Stimulated activated naive B cell treated with anti-CD40 and anti-IgM and Interleukin-4, amounts not matched to agents 10 μg/mL and 1 μg/mL and 100 μg/mL, for 72 hours (primary cell): ENCODE data around the gene TAB3.

Source experiments
- ATAC-seq, 2 donors: fragments of 150-1000 bp; cut with Tn5 transposase; replicated peaks; 2 replicates each; pipeline ENCODE4 v1.10.0; 2021; ENCODE audit warnings: moderate library complexity in 1 of 2
- DNase-seq: peaks from one replicate; pipeline ENCODE4 v3.0.0; 2021
- H3K27ac Mint-ChIP-seq: one replicate; pipeline ENCODE4 v1.8.0; 2022; ENCODE audit warnings: mild to moderate bottlenecking, mixed read lengths
- H3K27me3 Mint-ChIP-seq, 2 donors: one replicate each; pipeline ENCODE4 v1.8.0; 2022; ENCODE audit warnings: mixed read lengths in 2 of 2
- H3K36me3 Mint-ChIP-seq, 2 donors: one replicate each; pipeline ENCODE4 v1.8.0; 2022; ENCODE audit warnings: mixed read lengths in 2 of 2, mild to moderate bottlenecking in 1 of 2
- H3K4me1 Mint-ChIP-seq, 2 donors: one replicate each; pipeline ENCODE4 v1.8.0; 2022; ENCODE audit warnings: mixed read lengths in 2 of 2, mild to moderate bottlenecking in 1 of 2
- H3K4me3 Mint-ChIP-seq, 2 donors: one replicate each; pipeline ENCODE4 v1.8.0; 2022; ENCODE audit warnings: mild to moderate bottlenecking in 2 of 2, mixed read lengths in 2 of 2, moderate library complexity in 1 of 2
- H3K9me3 Mint-ChIP-seq, 2 donors: one replicate each; pipeline ENCODE4 v1.8.0; 2022; ENCODE audit warnings: mixed read lengths in 2 of 2, mild to moderate bottlenecking in 1 of 2

TAB3 gene

DNA sequence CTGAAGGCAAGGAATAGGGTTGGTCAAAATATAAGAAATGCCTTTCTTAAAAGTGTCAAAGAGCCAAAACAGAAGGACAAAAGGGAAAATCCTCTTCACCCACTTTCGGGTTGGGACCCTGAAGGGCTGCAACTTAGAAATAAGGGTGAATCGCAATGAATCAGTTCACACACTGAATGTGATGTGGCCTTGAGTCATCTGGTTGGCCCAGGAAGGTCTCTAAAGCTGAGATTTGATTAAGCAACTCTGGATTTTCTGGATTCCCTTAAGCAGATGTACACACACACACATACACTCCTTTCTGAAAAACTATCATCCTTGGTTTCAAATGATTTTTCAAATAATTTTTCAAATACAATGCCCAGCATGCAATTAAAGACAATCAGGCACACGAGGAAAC lies 13.1 kb downstream of the TAB3 start:
- peaks cover 0 to 5% of the 10 kb centered on the region in 2 donors for H3K27me3 Mint-ChIP-seq
- H3K9me3 Mint-ChIP-seq = no peaks in the 10 kb centered on the region
- peaks cover 0 to 14% of the 10 kb centered on the region in 2 donors for H3K4me1 Mint-ChIP-seq
- no peak overlapping the region for H3K4me3 Mint-ChIP-seq
- no peak overlapping the region for H3K27ac Mint-ChIP-seq
- no peak for ATAC-seq
- no peak for DNase-seq
- no peaks in the 10 kb centered on the region for H3K36me3 Mint-ChIP-seq

DNA sequence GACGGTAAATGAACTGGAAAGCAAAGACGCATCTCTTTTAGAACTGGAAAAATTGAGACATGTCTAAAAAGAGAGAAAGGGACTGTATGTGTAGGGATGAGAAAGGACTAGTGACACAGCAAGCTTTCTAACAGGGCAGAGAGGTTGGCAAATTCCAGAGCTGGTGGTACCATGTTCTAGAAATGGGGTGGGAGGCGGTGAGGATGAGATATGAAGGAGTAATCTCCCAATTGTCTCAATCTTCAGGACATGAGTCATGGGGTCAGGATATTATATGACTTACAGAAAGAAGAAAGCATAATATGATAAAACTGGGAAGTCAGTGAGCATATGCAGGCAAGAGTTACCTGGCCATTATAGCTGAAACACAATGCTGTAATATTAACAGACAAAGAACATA lies 14.2 kb downstream of the TAB3 start:
- Mint-ChIP-seq H3K27ac (no peak overlapping the region), H3K4me1 (peaks cover 0 to 7% of the 10 kb centered on the region in 2 donors), H3K36me3 (peaks cover 0 to 1% of the 10 kb centered on the region in 2 donors), H3K9me3 (no peaks in the 10 kb centered on the region), H3K27me3 (peaks cover 0 to 5% of the 10 kb centered on the region in 2 donors), H3K4me3 (no peak overlapping the region)
- ATAC-seq (no peak), DNase-seq (no peak)

DNA sequence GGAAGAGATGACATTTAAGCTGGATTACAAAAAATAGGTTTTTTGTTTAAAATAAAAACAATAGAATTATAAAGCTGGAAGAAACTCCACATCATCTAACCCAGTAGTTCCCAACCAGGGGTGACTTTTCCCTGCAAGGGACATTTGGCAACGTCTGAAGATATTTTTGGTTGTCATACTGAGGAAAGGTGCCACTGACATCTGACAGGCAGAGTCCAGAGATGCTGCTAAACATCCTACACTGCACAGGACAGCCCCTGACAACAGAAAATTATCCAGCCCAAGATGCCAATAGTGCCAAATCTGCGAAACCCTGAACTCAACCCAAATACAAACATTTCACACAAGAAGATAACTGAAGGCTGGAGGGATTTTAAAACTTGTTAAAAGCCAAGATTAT lies 18.5 kb downstream of the TAB3 start:
- ATAC-seq (no peak), DNase-seq (no peak)
- peaks cover 0 to 5% of the 10 kb centered on the region in 2 donors for H3K27me3 Mint-ChIP-seq
- H3K9me3 Mint-ChIP-seq = no peaks in the 10 kb centered on the region
- peaks cover 0 to 8% of the 10 kb centered on the region in 2 donors for H3K4me1 Mint-ChIP-seq
- peaks cover 3 to 4% of the 10 kb centered on the region in 2 donors for H3K36me3 Mint-ChIP-seq
- H3K4me3 Mint-ChIP-seq = no peak overlapping the region
- no peak overlapping the region for H3K27ac Mint-ChIP-seq

GRCh38 chrX:30865612-30866011 lies 23.4 kb downstream of the TAB3 start:
- Mint-ChIP-seq H3K4me3 (no peak overlapping the region), H3K36me3 (peaks cover 3 to 7% of the 10 kb centered on the region in 2 donors), H3K27ac (no peak overlapping the region), H3K9me3 (no peaks in the 10 kb centered on the region), H3K27me3 (no peaks in the 10 kb centered on the region), H3K4me1 (peaks cover 4 to 6% of the 10 kb centered on the region in 2 donors)
- DNase-seq (no peak), ATAC-seq (no peak)

DNA sequence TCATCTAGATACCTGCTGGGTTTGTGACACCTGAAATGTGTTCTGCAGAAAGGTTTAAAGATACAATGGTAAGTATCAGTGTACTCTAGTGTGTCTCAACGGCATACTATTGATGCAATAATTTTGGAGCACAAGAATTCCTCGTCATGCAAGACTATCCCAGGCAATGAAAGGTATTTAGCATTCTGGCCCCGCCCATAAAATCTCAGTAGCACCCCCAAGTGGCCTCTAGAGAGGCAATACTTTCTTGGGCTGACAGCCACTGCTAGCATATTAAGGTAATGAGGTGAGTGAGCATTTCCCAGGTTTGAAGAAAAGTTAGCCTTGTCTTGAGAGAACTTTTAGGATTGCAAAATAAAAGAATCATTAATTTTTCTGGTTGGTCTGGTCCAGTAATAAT lies 24.0 kb downstream of the TAB3 start:
- peaks cover 5 to 7% of the 10 kb centered on the region in 2 donors for H3K36me3 Mint-ChIP-seq
- DNase-seq (no peak), ATAC-seq (no peak)
- no peaks in the 10 kb centered on the region for H3K27me3 Mint-ChIP-seq
- no peak overlapping the region for H3K27ac Mint-ChIP-seq
- H3K4me1 Mint-ChIP-seq = peaks cover 4 to 6% of the 10 kb centered on the region in 2 donors
- H3K4me3 Mint-ChIP-seq = no peak overlapping the region
- H3K9me3 Mint-ChIP-seq = no peaks in the 10 kb centered on the region

- H3K27me3 Mint-ChIP-seq = no peaks in the 10 kb centered on the region
- H3K4me3 Mint-ChIP-seq = no peak overlapping the region
- ATAC-seq (peak; percentile 65 to 68), DNase-seq (no peak)
- peaks cover 10 to 13% of the 10 kb centered on the region in 2 donors for H3K36me3 Mint-ChIP-seq
- peaks cover 4 to 6% of the 10 kb centered on the region in 2 donors for H3K4me1 Mint-ChIP-seq
- H3K9me3 Mint-ChIP-seq = no peaks in the 10 kb centered on the region
- no peak overlapping the region for H3K27ac Mint-ChIP-seq
These were observed 24.7 kb downstream of the TAB3 start for GRCh38 chrX:30864383-30864785.

DNA sequence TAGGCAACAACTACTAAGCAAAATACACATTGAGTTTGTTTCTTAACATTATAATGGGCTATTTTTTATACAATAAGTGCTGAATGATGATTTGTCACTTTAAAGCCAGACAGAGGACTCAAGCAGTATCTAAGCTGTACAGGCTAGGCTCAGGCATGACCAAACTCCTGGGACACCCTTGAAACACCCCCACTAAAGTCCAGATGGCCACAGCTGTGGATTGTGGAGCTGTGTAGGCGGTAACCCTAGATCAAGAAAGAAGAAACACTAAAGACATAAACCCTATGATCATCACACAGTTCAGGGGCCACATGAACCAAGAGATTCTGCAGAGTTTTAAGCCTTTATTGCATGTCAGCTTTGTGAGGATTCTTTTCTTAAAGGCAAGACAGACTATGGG lies 25.1 kb downstream of the TAB3 start:
- Mint-ChIP-seq H3K27me3 (no peaks in the 10 kb centered on the region), H3K36me3 (peaks cover 10 to 17% of the 10 kb centered on the region in 2 donors), H3K9me3 (no peaks in the 10 kb centered on the region), H3K27ac (peak overlapping the region; percentile 31), H3K4me1 (peaks cover 4 to 6% of the 10 kb centered on the region in 2 donors), H3K4me3 (no peak overlapping the region)
- ATAC-seq (peak in 1 of 2 donors; percentile 6), DNase-seq (no peak)

GRCh38 chrX:30858098-30858497 lies 31.0 kb downstream of the TAB3 start:
- Mint-ChIP-seq H3K4me3 (no peak overlapping the region), H3K9me3 (no peaks in the 10 kb centered on the region), H3K36me3 (peaks cover 19 to 29% of the 10 kb centered on the region in 2 donors), H3K27ac (no peak overlapping the region), H3K4me1 (no peaks in the 10 kb centered on the region), H3K27me3 (no peaks in the 10 kb centered on the region)
- no peak for DNase-seq
- ATAC-seq = no peak

- ATAC-seq = peak; percentile 64 to 65
These were observed 37.6 kb downstream of the TAB3 start for GRCh38 chrX:30851449-30851848.

GRCh38 chrX:30835373-30835772 lies 53.7 kb downstream of the TAB3 start:
- no peaks in the 10 kb centered on the region for H3K4me1 Mint-ChIP-seq
- no peak for DNase-seq
- H3K9me3 Mint-ChIP-seq = no peaks in the 10 kb centered on the region

More at GRCh38 chrX:30851449-30851848, 37.6 kb downstream of the TAB3 start:
- no peaks in the 10 kb centered on the region for H3K9me3 Mint-ChIP-seq
- no peak for DNase-seq
- peaks cover 15 to 31% of the 10 kb centered on the region in 2 donors for H3K36me3 Mint-ChIP-seq
- peak overlapping the region; percentile 1 for H3K27ac Mint-ChIP-seq
- peak overlapping the region in 1 of 2 donors; percentile 28 for H3K4me3 Mint-ChIP-seq
- H3K27me3 Mint-ChIP-seq = no peaks in the 10 kb centered on the region
- H3K4me1 Mint-ChIP-seq = peaks cover 2 to 9% of the 10 kb centered on the region in 2 donors

DNA sequence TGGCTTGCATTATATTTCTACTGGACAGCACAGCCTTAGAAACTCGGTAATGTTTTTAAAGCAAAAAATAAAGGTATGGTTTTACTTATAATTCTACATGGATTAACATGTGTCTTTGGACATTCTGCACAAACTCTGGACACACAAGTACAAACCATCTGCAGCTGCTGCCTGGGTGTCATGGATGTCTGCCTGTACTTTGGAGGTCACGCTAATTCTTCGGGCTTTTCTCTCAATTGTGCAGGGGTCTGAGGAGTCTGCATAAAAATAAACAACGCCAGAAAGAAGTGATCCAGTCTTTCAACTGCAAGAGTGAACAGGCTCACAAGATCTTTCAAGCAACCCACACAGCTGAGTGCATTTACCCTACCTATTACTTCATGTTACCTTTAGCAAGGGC lies 55.2 kb downstream of the TAB3 start:
- Mint-ChIP-seq H3K27ac (no peak overlapping the region), H3K27me3 (no peaks in the 10 kb centered on the region), H3K4me3 (no peak overlapping the region), H3K9me3 (no peaks in the 10 kb centered on the region), H3K36me3 (peaks cover 8 to 10% of the 10 kb centered on the region in 2 donors), H3K4me1 (no peaks in the 10 kb centered on the region)
- no peak for DNase-seq
- no peak for ATAC-seq

More at GRCh38 chrX:30835373-30835772, 53.7 kb downstream of the TAB3 start:
- Mint-ChIP-seq H3K4me3 (no peak overlapping the region), H3K27ac (no peak overlapping the region), H3K27me3 (no peaks in the 10 kb centered on the region), H3K36me3 (peaks cover 8 to 17% of the 10 kb centered on the region in 2 donors)
- no peak for ATAC-seq

DNA sequence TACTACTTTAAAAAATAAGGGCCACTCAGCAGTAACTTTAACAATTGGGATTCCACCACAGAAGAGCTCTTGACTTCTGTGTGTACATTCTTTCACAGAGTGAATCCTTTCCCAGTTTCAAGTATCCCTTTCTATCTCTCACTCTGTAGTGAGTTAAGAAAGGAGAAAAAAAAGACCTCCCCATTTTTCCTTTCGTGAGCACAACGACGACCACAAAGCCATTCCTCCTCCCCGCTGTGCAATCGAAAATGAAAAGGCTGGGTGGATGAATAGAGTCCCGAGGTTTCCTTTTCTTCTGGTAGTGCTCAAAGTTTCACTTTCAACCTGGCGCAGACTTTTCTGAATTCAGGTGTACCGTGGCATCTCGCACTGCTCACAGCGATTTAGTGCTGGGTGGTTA lies 58.0 kb downstream of the TAB3 start:
- DNase-seq = no peak
- Mint-ChIP-seq H3K9me3 (no peaks in the 10 kb centered on the region), H3K4me3 (peak overlapping the region in 1 of 2 donors; percentile 23), H3K36me3 (peaks cover 0 to 9% of the 10 kb centered on the region in 2 donors), H3K4me1 (no peaks in the 10 kb centered on the region), H3K27ac (peak overlapping the region; percentile 31), H3K27me3 (no peaks in the 10 kb centered on the region)
- no peak for ATAC-seq

- Mint-ChIP-seq H3K9me3 (no peaks in the 10 kb centered on the region), H3K4me1 (no peaks in the 10 kb centered on the region), H3K36me3 (peaks cover 0 to 10% of the 10 kb centered on the region in 2 donors), H3K4me3 (no peak overlapping the region), H3K27me3 (no peaks in the 10 kb centered on the region), H3K27ac (no peak overlapping the region)
- DNase-seq (no peak), ATAC-seq (no peak)
These were observed 58.6 kb downstream of the TAB3 start for GRCh38 chrX:30830326-30830943.

GRCh38 chrX:30824275-30824674 lies 64.8 kb downstream of the TAB3 start:
- H3K4me1 Mint-ChIP-seq = peaks cover 5 to 11% of the 10 kb centered on the region in 2 donors
- no peak overlapping the region for H3K4me3 Mint-ChIP-seq
- no peaks in the 10 kb centered on the region for H3K9me3 Mint-ChIP-seq
- H3K27me3 Mint-ChIP-seq = no peaks in the 10 kb centered on the region
- DNase-seq (no peak), ATAC-seq (no peak)
- no peak overlapping the region for H3K27ac Mint-ChIP-seq
- H3K36me3 Mint-ChIP-seq = peaks cover 0 to 1% of the 10 kb centered on the region in 2 donors

DNA sequence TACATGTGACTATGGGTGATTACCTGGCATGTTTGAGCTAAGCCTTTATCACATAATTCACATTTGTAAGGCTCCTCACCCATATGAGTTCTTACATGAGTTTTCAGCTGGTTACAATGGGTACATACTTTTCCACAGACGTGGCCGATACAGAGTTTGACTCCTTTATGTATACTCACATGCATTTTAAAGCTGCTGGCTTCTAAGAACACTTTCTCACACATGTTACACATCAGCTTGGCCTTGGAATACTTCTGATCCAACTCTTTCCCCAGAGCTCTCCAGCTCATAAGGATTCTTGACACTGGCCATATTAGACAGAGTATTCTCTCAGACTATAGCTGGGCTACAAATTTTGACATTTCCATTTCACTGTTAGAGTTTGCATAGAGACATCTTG lies 66.3 kb downstream of the TAB3 start:
- ATAC-seq = no peak
- H3K36me3 Mint-ChIP-seq = peaks cover 0 to 1% of the 10 kb centered on the region in 2 donors
- H3K27me3 Mint-ChIP-seq = no peaks in the 10 kb centered on the region
- peaks cover 5 to 15% of the 10 kb centered on the region in 2 donors for H3K4me1 Mint-ChIP-seq
- H3K27ac Mint-ChIP-seq = no peak overlapping the region
- no peak overlapping the region for H3K4me3 Mint-ChIP-seq
- H3K9me3 Mint-ChIP-seq = no peaks in the 10 kb centered on the region
- no peak for DNase-seq
